Fibroblast of peridontal ligament (primary cell): Measurements from ENCODE around the gene CCZ1B.
"Not testable (repeated sequence)": the region's sequence is repeated elsewhere in the genome, so short reads cannot be mapped to it uniquely, and the experiment has no call there.

Experiments used
- DNase-seq: peaks from one replicate; pipeline ENCODE4 v3.0.0-alpha.2; 2010; ENCODE audit errors: extremely low read depth

CCZ1B gene

GRCh38 chr7:6826151-6826550 lies at the start of gene CCZ1B:
CCZ1B (minus strand) TSS chr7:6826275; CDS start chr7:6826197, 78 bp downstream.
- DNase-seq: peak; percentile 59

DNA sequence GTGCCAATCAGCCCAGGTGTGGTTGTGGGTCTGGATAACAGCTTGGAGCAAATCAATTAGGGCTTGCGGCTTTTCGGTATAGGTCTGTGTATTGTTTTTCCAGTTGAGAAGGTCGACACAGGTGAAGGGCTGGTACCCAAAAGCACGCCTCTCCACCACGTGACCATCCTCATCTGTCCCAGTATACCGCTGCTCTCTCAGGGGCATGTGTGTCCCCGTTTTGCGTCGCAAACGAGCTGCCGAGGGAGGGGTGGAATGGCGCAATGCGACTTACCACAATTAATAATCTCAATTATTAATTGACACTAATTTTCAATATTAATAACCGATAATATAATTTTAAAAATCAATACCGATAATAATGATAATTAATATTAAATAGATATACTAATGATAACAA lies 48.9 kb upstream of the CCZ1B start:
- not testable (repeated sequence) for DNase-seq

- not testable (repeated sequence) for DNase-seq
These were observed 46.3 kb upstream of the CCZ1B start for GRCh38 chr7:6872246-6872945.

- not testable (repeated sequence) for DNase-seq
These were observed 45.5 kb upstream of the CCZ1B start for GRCh38 chr7:6871421-6872144.

- not testable (repeated sequence) for DNase-seq
These were observed 38.7 kb upstream of the CCZ1B start for GRCh38 chr7:6864751-6865150.

DNA sequence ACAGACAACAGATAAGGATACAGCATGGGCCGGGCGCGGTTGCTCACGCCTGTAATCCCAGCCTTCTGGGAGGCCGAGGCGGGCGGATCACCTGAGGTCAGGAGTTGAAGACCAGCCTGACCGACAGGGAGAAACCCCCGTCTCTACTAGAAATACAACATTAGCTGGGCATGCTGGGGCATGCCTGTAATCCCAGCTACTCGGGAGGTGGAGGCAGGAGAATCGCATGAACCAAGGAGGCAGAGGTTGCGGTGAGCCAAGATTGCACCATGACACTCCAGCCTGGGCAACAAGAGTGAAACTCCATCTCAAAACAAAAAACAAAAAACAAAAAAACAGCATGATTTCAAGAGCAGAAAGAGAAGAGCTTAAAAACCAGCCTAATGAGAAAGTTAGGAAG lies 38.1 kb upstream of the CCZ1B start:
- not testable (repeated sequence) for DNase-seq

GRCh38 chr7:6862876-6863275 lies 36.8 kb upstream of the CCZ1B start:
- not testable (repeated sequence) for DNase-seq

- peak; percentile 17 for DNase-seq
These were observed 31.7 kb upstream of the CCZ1B start for GRCh38 chr7:6857721-6858314.

DNA sequence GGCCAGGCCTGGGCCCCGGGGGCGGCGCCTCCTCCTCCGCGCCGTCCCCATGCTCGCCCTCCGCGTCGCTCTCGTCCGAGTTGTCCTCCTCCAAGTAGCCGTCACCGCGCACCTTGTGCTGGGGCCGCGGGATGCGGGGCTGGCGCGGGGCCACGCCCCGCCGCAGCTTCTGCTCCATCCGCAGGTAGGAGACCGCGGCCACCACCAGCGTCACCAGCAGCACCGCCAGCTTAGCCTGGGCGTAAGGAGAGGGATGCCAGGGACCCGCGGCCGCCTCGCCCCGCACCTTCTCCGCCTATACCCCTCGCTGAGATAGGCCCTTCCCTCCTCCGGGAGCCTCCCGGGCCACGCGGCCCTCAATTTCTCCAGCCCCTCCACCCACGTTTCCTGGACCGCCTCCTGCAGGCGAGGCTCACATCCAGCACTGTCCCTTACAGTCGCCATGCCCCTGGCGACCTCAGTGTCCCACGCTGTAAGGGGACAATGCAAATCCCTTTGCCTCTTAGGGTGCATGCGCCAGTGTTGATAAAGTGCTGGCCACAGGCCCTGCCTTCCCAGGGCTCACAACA lies 29.6 kb upstream of the CCZ1B start:
- DNase-seq: not testable (repeated sequence)

GRCh38 chr7:6854747-6855562 lies 28.9 kb upstream of the CCZ1B start:
- not testable (repeated sequence) for DNase-seq

- DNase-seq: not testable (repeated sequence)
These were observed 27.6 kb upstream of the CCZ1B start for GRCh38 chr7:6853681-6854080.

GRCh38 chr7:6849127-6849526 lies 23.1 kb upstream of the CCZ1B start:
- not testable (repeated sequence) for DNase-seq

DNA sequence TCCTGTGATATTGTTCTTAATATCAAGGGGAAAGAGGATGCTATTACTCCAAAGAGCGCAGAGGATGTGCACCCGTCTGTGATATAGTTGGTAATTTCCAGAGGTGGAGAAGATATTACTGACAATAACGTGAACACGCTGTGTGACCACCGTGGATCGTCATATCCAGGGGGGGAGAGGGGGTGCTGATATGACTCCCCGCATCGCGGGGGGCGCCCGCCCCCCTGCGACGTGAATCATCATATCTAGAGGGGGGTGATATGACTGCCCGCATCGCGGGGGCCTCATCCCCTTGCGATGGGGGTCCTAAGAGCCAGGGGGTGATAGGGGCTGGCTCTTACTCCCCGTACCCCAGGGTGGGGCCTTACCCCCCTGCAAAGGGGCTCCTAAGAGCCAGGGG lies 21.7 kb upstream of the CCZ1B start:
- not testable (repeated sequence) for DNase-seq

GRCh38 chr7:6845971-6846449 lies 19.9 kb upstream of the CCZ1B start:
- DNase-seq: not testable (repeated sequence)

DNA sequence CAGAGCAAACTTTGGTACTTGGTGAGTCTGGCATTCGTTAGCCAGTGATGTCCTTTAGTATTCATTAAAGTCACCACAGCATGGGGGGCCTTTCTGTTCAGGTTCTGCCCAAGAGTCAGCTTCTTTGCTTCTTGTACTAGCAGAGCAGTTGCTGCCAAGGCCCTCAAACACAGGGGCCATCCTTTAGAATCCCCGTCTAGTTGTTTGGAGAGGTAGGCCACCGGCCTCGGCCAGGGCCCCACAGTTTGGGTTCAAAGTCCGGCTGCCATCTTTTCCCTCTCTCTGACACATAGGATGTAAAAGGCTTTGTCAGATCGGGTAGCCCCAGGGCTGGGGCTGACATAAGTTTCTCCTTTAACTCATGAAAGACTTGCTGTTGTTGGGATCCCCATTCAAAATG lies 17.6 kb upstream of the CCZ1B start:
- not testable (repeated sequence) for DNase-seq

DNA sequence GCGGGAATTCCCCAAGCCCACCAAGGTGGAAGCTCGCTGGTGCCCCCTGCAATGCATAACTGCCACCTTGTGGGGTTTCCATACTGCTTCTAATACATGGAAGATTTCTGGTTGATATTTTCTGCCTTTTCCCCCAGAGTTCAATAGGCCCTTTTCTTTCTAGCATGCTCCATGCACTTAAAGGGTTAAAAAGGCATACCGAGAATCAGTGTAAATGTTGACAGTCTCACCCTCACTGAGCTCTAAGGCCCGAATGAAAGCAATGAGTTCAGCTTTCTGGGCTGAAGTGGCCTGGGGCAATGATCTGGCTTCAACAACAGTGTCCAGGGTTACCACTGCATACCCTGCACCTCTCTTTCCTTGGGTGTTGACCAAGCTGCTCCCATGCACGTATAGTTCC lies 17.0 kb upstream of the CCZ1B start:
- not testable (repeated sequence) for DNase-seq

GRCh38 chr7:6842278-6842921 lies 16.3 kb upstream of the CCZ1B start:
- DNase-seq: not testable (repeated sequence)

DNA sequence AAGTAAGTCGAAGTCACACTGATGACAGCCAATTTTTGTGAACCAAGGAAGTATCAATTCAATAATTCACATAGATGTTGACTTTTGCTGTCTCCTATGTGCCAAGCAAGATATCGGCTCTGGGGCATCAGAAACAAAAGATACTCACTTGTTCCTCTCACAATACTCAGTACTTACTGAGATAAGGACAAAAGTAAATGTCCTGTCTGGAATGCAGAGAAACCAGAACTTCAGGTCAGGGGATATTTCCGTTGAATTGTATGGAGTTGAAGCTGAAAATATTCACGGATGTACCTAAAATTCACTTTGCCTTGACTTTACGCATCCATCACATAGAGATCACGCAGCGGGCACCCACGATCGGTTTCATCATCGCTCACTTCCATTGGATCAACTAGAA lies 11.0 kb upstream of the CCZ1B start:
- not testable (repeated sequence) for DNase-seq

DNA sequence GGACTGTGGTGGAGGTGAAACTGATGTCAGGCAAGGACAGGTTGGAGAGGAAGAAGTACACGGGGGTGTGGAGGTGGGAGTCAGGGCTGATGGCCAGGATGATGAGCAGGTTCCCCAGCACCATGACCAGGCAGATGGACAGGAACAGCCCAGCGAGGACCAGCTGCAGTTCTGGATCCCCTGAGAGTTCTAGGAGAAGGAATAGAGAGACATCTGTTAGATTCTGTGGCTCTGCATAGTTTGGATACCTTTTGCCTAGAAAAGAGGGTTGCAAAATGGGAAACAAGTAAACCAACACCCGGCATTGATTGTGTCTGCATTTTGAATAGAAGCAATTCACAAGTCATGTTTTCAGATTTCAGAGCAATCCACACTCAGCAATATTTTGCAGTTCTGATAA lies 9.4 kb upstream of the CCZ1B start:
- not testable (repeated sequence) for DNase-seq

DNA sequence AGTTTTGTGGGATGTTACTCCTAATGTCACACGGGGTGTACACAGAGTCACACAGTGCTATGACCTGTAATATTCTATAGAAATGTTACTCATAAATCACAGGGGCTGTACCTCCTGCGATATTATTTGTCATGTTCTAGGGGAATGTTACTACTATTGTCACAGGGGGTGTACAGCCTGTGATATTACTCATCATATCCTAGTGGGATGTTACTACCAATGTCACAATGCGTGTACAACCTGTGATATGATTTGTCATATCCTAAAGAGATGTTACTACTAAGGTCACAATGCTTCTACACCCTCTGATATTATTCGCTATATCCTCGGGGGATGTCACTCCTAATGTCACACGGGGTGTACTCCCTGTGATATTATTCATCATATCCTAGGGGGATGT lies 7.6 kb upstream of the CCZ1B start:
- DNase-seq: no peak
